GM23248 (cell line): Measurements from ENCODE around the gene DLG2.

ENCODE experiments used
- EZH2 ChIP-seq: fragments of 200-600 bp; sonication (generic); IDR thresholded peaks from 2 replicates; pipeline ENCODE4 v1.6.1; 2018; ENCODE audit warnings: antibody characterized with exemption, mild to moderate bottlenecking; ENCODE audit not compliant: insufficient read depth, poor library complexity, severe bottlenecking
- EZH2phosphoT487 ChIP-seq: fragments of 200-600 bp; sonication (generic); IDR thresholded peaks from 2 replicates; pipeline ENCODE4 v1.6.1; 2018; ENCODE audit warnings: antibody characterized with exemption, moderate library complexity, mild to moderate bottlenecking, low read depth; ENCODE audit not compliant: insufficient read depth

DNA sequence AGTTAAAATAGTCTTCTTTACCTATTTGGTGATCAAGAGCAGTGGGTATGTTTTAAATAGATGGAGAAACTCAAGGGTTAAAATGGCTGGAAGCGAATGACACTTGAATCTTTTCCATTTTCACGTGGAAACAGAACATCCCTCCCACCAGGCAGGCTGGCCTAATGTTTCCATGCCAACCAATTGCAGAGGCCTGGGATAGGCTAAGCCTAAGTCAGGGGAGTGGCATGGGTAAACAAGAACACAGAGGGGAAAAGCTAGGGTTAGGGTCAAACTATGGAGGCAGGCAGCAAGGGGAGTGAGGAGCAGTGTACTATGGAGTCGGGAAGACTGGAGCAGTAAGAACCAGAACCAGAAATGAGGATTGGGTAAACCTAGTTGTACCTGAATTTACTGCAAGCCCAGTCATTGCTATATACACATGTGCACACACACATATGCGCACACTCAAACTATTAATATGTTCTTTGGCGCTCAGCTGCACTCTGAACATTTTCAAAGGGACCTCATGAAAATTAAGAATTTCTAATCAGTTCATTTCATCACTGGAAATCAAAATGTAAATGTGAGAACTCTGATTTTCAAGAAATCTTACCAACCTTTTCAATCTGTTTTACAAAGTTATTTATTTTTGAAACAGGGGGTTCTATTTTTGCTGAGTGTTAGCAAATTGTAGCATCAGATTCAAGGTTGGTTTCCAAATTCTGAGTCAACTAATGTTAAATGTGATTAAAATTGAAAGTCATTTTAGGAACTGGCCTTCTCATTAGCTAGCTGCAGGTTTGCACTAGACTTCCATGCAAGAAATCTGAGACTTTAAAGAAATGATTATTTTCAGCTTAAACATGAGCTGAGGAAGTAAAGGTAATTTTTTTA is 2014.0 kb downstream of the DLG2 start:
- TF ChIP-seq EZH2, result no peak
- TF ChIP-seq EZH2phosphoT487, result no peak
